ENCODE measurements around the gene POLR3A.

DNA sequence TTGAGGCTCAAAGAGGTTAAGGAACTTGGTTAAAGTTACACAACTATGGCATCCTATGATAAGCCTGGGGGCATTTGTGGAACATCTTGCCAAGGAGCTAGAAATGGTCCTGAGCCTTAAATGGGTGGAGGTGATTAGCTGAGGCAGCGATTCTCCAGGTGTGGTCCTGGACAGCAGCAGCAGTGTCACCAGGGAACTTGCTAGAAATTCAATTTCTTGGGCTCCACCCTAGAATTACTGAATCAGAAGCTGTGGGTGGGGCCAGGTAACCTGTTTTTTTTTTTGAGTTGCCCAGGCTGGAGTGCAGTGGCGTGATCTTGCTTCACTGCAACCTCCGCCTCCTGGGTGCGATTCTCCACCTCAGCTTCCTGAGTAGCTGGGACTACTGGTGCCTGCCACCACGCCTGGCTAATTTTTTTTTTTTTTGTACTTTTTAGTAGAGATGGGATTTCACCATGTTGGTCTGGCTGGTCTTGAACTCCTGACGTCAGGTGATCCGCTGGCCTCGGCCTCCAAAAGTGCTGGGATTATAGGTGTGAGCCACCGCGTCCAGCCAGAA lies 17.5 kb upstream of the POLR3A start:
- TF ChIP-seq, protein P1, sequence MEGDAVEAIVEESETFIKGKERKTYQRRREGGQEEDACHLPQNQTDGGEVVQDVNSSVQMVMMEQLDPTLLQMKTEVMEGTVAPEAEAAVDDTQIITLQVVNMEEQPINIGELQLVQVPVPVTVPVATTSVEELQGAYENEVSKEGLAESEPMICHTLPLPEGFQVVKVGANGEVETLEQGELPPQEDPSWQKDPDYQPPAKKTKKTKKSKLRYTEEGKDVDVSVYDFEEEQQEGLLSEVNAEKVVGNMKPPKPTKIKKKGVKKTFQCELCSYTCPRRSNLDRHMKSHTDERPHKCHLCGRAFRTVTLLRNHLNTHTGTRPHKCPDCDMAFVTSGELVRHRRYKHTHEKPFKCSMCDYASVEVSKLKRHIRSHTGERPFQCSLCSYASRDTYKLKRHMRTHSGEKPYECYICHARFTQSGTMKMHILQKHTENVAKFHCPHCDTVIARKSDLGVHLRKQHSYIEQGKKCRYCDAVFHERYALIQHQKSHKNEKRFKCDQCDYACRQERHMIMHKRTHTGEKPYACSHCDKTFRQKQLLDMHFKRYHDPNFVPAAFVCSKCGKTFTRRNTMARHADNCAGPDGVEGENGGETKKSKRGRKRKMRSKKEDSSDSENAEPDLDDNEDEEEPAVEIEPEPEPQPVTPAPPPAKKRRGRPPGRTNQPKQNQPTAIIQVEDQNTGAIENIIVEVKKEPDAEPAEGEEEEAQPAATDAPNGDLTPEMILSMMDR (IDR thresholded peaks at IDR 0.05; ENCODE audit: low read depth, low read length) = no peak
- no peak for TF ChIP-seq EZH2phosphoT487 (IDR thresholded peaks at IDR 0.05; ENCODE audit: low read depth)

Data from OCI-LY3 (cell line).